SK-N-SH (cell line): ENCODE results near the gene YBX1. TPM values are rescaled to one million over a fixed set of nuclear protein-coding genes. Genes with fewer than 3 reads are reported as not detected.

Experiments used
- CTCF ChIA-PET: fragments of 300-600, 350-600 bp; formaldehyde crosslinking; extraction: SDS; loops from one replicate; lab custom pipeline; 2021; lab: Yijun Ruan, JAX
- POLR2A ChIA-PET: fragments of 350-600 bp; sonication (Branson Sonifier 250); formaldehyde crosslinking; extraction: SDS; loops from one replicate; lab custom pipeline; 2020; ENCODE audit warnings: antibody characterized with exemption, inconsistent platforms; lab: Yijun Ruan, JAX
- DNase-seq: peaks from one replicate; pipeline ENCODE4 v3.0.0; 2012
- H2AFZ ChIP-seq: fragments of 200-600 bp; sonication (generic); 2 replicates; pipeline ENCODE4 v1.8.1; 2016; ENCODE audit warnings: antibody characterized with exemption, mild to moderate bottlenecking, low read depth
- H3F3A ChIP-seq: fragments of 200-600 bp; sonication (generic); replicated peaks from 2 replicates; pipeline ENCODE3; 2016; ENCODE audit warnings: antibody characterized with exemption, mild to moderate bottlenecking; ENCODE audit not compliant: insufficient read depth
- H3K27ac ChIP-seq, 2 experiments: fragments of 200-500 bp in 1 of 2; fragments of 200-600 bp in 1 of 2; sonication (Bioruptor generic) in 1 of 2; sonication (generic), shearing (Covaris generic) in 1 of 2; 2 replicates each; pipeline versions ENCODE4 v1.5.1 to v1.6.1; 2014 to 2016; ENCODE audit warnings: low read depth in 2 of 2, inconsistent platforms in 1 of 2, low read length in 1 of 2, mild to moderate bottlenecking in 1 of 2, mixed read lengths in 1 of 2
- H3K27me3 ChIP-seq: fragments of 200-600 bp; sonication (generic), shearing (Covaris generic); 2 replicates; pipeline ENCODE4 v1.6.1; 2016; ENCODE audit warnings: mixed run types; ENCODE audit not compliant: insufficient read depth
- H3K36me3 ChIP-seq, 2 experiments: fragments of 200-500 bp in 1 of 2; fragments of 200-600 bp in 1 of 2; sonication (Bioruptor generic) in 1 of 2; sonication (generic) in 1 of 2; replicated peaks in 1 of 2; 2 replicates each; pipeline versions ENCODE3 to v1.5.1; 2014 to 2016; ENCODE audit warnings: low read length in 1 of 2, mild to moderate bottlenecking in 1 of 2; ENCODE audit not compliant: insufficient read depth in 2 of 2, control insufficient read depth in 1 of 2
- H3K4me1 ChIP-seq, 2 experiments: fragments of 200-500 bp in 1 of 2; fragments of 200-600 bp in 1 of 2; sonication (Bioruptor generic) in 1 of 2; sonication (generic), shearing (Covaris generic) in 1 of 2; 2 replicates each; pipeline versions ENCODE4 v1.5.1 to v1.6.1; 2014 to 2016; ENCODE audit warnings: low read depth in 1 of 2, low read length in 1 of 2, mixed run types in 1 of 2; ENCODE audit not compliant: insufficient read depth in 2 of 2, control insufficient read depth in 1 of 2
- H3K4me2 ChIP-seq: fragments of 200-600 bp; sonication (generic), shearing (Covaris generic); 2 replicates; pipeline ENCODE4 v1.6.1; 2017; ENCODE audit warnings: mixed run types
- H3K4me3 ChIP-seq, 2 experiments: fragments of 200-500 bp in 1 of 2; fragments of 200-600 bp in 1 of 2; sonication (Bioruptor generic) in 1 of 2; sonication (generic), shearing (Covaris generic) in 1 of 2; 2 replicates each; pipeline versions ENCODE4 v1.5.1 to v1.8.1; 2014 to 2016; ENCODE audit warnings: low read depth in 2 of 2, inconsistent platforms in 1 of 2, low read length in 1 of 2, mild to moderate bottlenecking in 1 of 2, mixed read lengths in 1 of 2, moderate library complexity in 1 of 2
- H3K79me2 ChIP-seq: fragments of 200-600 bp; sonication (generic); 2 replicates; pipeline ENCODE4 v1.8.1; 2017; ENCODE audit warnings: mild to moderate bottlenecking; ENCODE audit not compliant: insufficient read depth
- H3K9ac ChIP-seq: fragments of 200-600 bp; sonication (generic); 2 replicates; pipeline ENCODE4 v1.6.1; 2017; ENCODE audit warnings: mixed run types
- H3K9me2 ChIP-seq: fragments of 200-600 bp; sonication (generic); 2 replicates; pipeline ENCODE4 v1.6.1; 2017; ENCODE audit warnings: mixed run types
- H3K9me3 ChIP-seq: fragments of 200-600 bp; sonication (generic); 2 replicates; pipeline ENCODE4 v1.6.1; 2017; ENCODE audit warnings: mixed run types, mild to moderate bottlenecking, moderate library complexity
- H4K20me1 ChIP-seq: fragments of 200-600 bp; sonication (generic); 2 replicates; pipeline ENCODE4 v1.6.1; 2017; ENCODE audit warnings: mild to moderate bottlenecking, mixed run types; ENCODE audit not compliant: insufficient read depth
- CHD2 ChIP-seq: fragments of 150-350 bp; IDR thresholded peaks from 2 replicates; pipeline ENCODE4 v1.6.1; 2018; ENCODE audit warnings: low read length; ENCODE audit not compliant: partially characterized antibody
- ELF1 ChIP-seq: IDR thresholded peaks from 2 replicates; pipeline ENCODE4 v1.4.0; 2012
- FOXJ3 ChIP-seq: sonication (generic); formaldehyde crosslinking; IDR thresholded peaks from 2 replicates; pipeline ENCODE4 v1.5.1; 2020; ENCODE audit warnings: mild to moderate bottlenecking, missing genetic modification reagents
- FOXM1 ChIP-seq: IDR thresholded peaks from 2 replicates; pipeline ENCODE4 v1.4.0; 2012; ENCODE audit warnings: low read depth, mild to moderate bottlenecking
- GABPA ChIP-seq: IDR thresholded peaks from 2 replicates; pipeline ENCODE4 v1.4.0; 2012; ENCODE audit warnings: low read depth, mild to moderate bottlenecking
- MEF2A ChIP-seq: IDR thresholded peaks from 2 replicates; pipeline ENCODE4 v1.4.0; 2012; ENCODE audit warnings: low read depth, borderline replicate concordance
- MXI1 ChIP-seq: IDR thresholded peaks from 2 replicates; pipeline ENCODE4 v1.6.1; 2012; ENCODE audit warnings: mild to moderate bottlenecking, low read depth, low read length, improper control_type of control experiment
- NFIC ChIP-seq: IDR thresholded peaks from 2 replicates; pipeline ENCODE4 v1.4.0; 2012; ENCODE audit warnings: borderline replicate concordance
- NRF1 ChIP-seq: IDR thresholded peaks from 2 replicates; pipeline ENCODE4 v1.6.1; 2012; ENCODE audit warnings: low read depth, mild to moderate bottlenecking, low read length
- POLR2AphosphoS5 ChIP-seq: IDR thresholded peaks from 2 replicates; pipeline ENCODE4 v1.6.1; 2012; ENCODE audit warnings: low read depth, low read length
- RAD21 ChIP-seq: IDR thresholded peaks from 2 replicates; pipeline ENCODE4 v1.6.1; 2012; ENCODE audit warnings: mild to moderate bottlenecking, low read length
- RCOR1 ChIP-seq: fragments of 150-350 bp; IDR thresholded peaks from 2 replicates; pipeline ENCODE4 v1.6.1; 2017; ENCODE audit warnings: antibody characterized with exemption, low read length
- RFX5 ChIP-seq: IDR thresholded peaks from 2 replicates; pipeline ENCODE4 v1.6.1; 2012; ENCODE audit warnings: mild to moderate bottlenecking, improper control_type of control experiment, low read length
- RXRA ChIP-seq: IDR thresholded peaks from 2 replicates; pipeline ENCODE4 v1.4.0; 2012; ENCODE audit warnings: low read depth, mild to moderate bottlenecking, borderline replicate concordance
- SIN3A ChIP-seq: IDR thresholded peaks from 2 replicates; pipeline ENCODE4 v1.6.1; 2012; ENCODE audit warnings: low read depth, mild to moderate bottlenecking, low read length, moderate library complexity, borderline replicate concordance
- SMC3 ChIP-seq: IDR thresholded peaks from 2 replicates; pipeline ENCODE4 v1.6.1; 2012; ENCODE audit warnings: low read depth, low read length, improper control_type of control experiment
- USF1 ChIP-seq: IDR thresholded peaks from 2 replicates; pipeline ENCODE4 v1.4.0; 2012; ENCODE audit warnings: low read depth, borderline replicate concordance
- YY1 ChIP-seq: IDR thresholded peaks from 2 replicates; pipeline ENCODE4 v1.4.0; 2012; ENCODE audit warnings: low read depth, mild to moderate bottlenecking
- WGBS: methylation state at CpG from one replicate; pipeline ENCODE4 v1.1.6; 2017; ENCODE audit warnings: low lambda C conversion rate; 5-methylcytosine and 5-hydroxymethylcytosine counted together
- polyA plus RNA-seq, 3 experiments: library from polyadenylated mRNA; depleted of rRNA; stranded (reverse); fragments of >200 nt; gene quantifications; 2 replicates each; pipeline ENCODE4 v1.2.3, GENCODE V29; 2012
- TF ChIP-seq, protein P1 (sequence below): fragments of 150-350 bp; IDR thresholded peaks from 2 replicates; pipeline ENCODE4 v1.6.1; 2016; ENCODE audit warnings: mild to moderate bottlenecking, low read depth, low read length
- TF ChIP-seq, protein P2 (sequence below): fragments of 200-600 bp; sonication (generic); IDR thresholded peaks from 2 replicates; pipeline ENCODE4 v1.6.1; 2017; ENCODE audit warnings: antibody characterized with exemption, mild to moderate bottlenecking, moderate library complexity
- TF ChIP-seq, protein P3 (sequence below): IDR thresholded peaks from 2 replicates; pipeline ENCODE4 v1.4.0; 2012; ENCODE audit warnings: low read depth
- TF ChIP-seq, protein P4 (sequence below): IDR thresholded peaks from 2 replicates; pipeline ENCODE4; 2012

Gene YBX1
- polyA plus RNA-seq, 1 of the 3 experiments (the other 2 are of a cell fraction) = 592 TPM

- CTCF ChIA-PET = interaction anchor here (0.6 to 4.4 kb wide), 30 partner anchors 10 to 600 kb away, joined by 3 to 32 read pairs (median 4); no protein-coding TSS in a partner anchor
Measured at GRCh38 chr1:42747125-42747524, 64.9 kb downstream of the YBX1 start.

DNA sequence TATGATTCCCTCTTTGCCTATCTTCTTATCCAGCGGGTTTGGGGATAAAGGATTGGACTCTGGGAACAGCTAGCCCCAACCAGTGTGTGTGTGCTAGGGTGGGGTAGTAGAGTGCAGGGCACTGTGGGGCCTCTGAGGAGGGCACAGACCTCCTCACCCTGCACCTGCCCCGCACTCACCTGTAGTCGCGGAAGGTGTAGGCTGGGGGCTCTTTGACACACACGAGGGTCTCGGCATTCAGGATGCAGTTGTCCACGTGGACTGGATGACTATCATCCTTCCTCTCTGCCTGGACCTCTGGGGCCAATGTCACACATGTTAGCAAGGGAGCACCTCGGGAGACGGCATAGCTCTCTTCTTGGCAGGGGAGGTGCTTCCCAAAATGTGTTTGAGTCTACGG, 65.8 kb downstream of the YBX1 start:
- Histone ChIP-seq H3F3A (no peaks in the 10 kb centered on the region), H3K79me2 (no peaks in the 10 kb centered on the region), H3K4me1 (peaks cover 0 to 11% of the 10 kb centered on the region in 2 experiments; a peak in 1 of 4 replicates), H2AFZ (no peak overlapping the region), H3K4me2 (no peak overlapping the region), H3K9me2 (no peaks in the 10 kb centered on the region), H4K20me1 (no peaks in the 10 kb centered on the region), H3K4me3 (no peak overlapping the region), H3K9ac (no peak overlapping the region), H3K27me3 (no peaks in the 10 kb centered on the region), H3K36me3 (peaks cover 22 to 47% of the 10 kb centered on the region in 2 experiments), H3K9me3 (no peaks in the 10 kb centered on the region), H3K27ac (no peak overlapping the region)
- CTCF ChIA-PET = interaction anchor here (0.7 to 4.4 kb wide), 12 partner anchors 9 to 596 kb away, joined by 3 to 32 read pairs (median 8); no protein-coding TSS in a partner anchor
- DNase-seq = no peak
- 94% methylated on average over 3 of the region's 10 CpGs for WGBS
- POLR2A ChIA-PET = no interaction called here
- TF ChIP-seq POLR2AphosphoS5 (no peak), SIN3A (no peak), NRF1 (no peak), USF1 (no peak), YY1 (no peak), RCOR1 (no peak), GABPA (no peak), FOXM1 (no peak), CHD2 (no peak), ELF1 (no peak), RFX5 (no peak), MXI1 (no peak)
- TF ChIP-seq, protein P1, sequence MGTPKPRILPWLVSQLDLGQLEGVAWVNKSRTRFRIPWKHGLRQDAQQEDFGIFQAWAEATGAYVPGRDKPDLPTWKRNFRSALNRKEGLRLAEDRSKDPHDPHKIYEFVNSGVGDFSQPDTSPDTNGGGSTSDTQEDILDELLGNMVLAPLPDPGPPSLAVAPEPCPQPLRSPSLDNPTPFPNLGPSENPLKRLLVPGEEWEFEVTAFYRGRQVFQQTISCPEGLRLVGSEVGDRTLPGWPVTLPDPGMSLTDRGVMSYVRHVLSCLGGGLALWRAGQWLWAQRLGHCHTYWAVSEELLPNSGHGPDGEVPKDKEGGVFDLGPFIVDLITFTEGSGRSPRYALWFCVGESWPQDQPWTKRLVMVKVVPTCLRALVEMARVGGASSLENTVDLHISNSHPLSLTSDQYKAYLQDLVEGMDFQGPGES = no peak
- TF ChIP-seq, protein P2, sequence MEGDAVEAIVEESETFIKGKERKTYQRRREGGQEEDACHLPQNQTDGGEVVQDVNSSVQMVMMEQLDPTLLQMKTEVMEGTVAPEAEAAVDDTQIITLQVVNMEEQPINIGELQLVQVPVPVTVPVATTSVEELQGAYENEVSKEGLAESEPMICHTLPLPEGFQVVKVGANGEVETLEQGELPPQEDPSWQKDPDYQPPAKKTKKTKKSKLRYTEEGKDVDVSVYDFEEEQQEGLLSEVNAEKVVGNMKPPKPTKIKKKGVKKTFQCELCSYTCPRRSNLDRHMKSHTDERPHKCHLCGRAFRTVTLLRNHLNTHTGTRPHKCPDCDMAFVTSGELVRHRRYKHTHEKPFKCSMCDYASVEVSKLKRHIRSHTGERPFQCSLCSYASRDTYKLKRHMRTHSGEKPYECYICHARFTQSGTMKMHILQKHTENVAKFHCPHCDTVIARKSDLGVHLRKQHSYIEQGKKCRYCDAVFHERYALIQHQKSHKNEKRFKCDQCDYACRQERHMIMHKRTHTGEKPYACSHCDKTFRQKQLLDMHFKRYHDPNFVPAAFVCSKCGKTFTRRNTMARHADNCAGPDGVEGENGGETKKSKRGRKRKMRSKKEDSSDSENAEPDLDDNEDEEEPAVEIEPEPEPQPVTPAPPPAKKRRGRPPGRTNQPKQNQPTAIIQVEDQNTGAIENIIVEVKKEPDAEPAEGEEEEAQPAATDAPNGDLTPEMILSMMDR = no peak
- TF ChIP-seq, protein P3, sequence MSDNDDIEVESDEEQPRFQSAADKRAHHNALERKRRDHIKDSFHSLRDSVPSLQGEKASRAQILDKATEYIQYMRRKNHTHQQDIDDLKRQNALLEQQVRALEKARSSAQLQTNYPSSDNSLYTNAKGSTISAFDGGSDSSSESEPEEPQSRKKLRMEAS = no peak
- TF ChIP-seq, protein P4, sequence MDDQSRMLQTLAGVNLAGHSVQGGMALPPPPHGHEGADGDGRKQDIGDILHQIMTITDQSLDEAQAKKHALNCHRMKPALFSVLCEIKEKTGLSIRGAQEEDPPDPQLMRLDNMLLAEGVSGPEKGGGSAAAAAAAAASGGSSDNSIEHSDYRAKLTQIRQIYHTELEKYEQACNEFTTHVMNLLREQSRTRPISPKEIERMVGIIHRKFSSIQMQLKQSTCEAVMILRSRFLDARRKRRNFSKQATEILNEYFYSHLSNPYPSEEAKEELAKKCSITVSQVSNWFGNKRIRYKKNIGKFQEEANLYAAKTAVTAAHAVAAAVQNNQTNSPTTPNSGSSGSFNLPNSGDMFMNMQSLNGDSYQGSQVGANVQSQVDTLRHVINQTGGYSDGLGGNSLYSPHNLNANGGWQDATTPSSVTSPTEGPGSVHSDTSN = no peak

More at GRCh38 chr1:42747125-42747524, 64.9 kb downstream of the YBX1 start:
- peaks cover 0 to 20% of the 10 kb centered on the region in 2 experiments; a peak in 1 of 4 replicates for H3K4me1 ChIP-seq
- no peaks in the 10 kb centered on the region for H3K9me3 ChIP-seq
- H3K9ac ChIP-seq = no peak overlapping the region
- H3K9me2 ChIP-seq = no peaks in the 10 kb centered on the region
- H4K20me1 ChIP-seq = no peaks in the 10 kb centered on the region
- H3F3A ChIP-seq = no peaks in the 10 kb centered on the region
- POLR2A ChIA-PET = interaction anchor here (0.7 kb wide), 1 partner anchor 65 kb away, joined by 3 read pairs; the partner anchor contains the start of gene YBX1
- H3K79me2 ChIP-seq = no peaks in the 10 kb centered on the region
- no peak overlapping the region for H3K4me2 ChIP-seq
- no peak overlapping the region for H2AFZ ChIP-seq
- peaks cover 14 to 38% of the 10 kb centered on the region in 2 experiments for H3K36me3 ChIP-seq
- no peak for TF ChIP-seq MXI1
- no peak for TF ChIP-seq YY1
- TF ChIP-seq RAD21 = peak; percentile 73
- no peak for TF ChIP-seq NFIC
- TF ChIP-seq RXRA = no peak
- TF ChIP-seq MEF2A = no peak
- TF ChIP-seq GABPA = no peak
- TF ChIP-seq SMC3 = peak; percentile 81
- TF ChIP-seq, protein P2 = peak; percentile 60
- no peak for TF ChIP-seq FOXJ3 (CRISPR knock-in tag)
- H3K27ac ChIP-seq = no peak overlapping the region
- no peak overlapping the region for H3K4me3 ChIP-seq
- peak; percentile 84 for DNase-seq
- 71% methylated on average over 14 of the region's 14 CpGs for whole genome bisulfite sequencing
- H3K27me3 ChIP-seq = no peaks in the 10 kb centered on the region
